GM23248 (cell line): ENCODE results near the gene FOSL2.

ENCODE experiments used
- EZH2 ChIP-seq: fragments of 200-600 bp; sonication (generic); IDR thresholded peaks from 2 replicates; pipeline ENCODE4 v1.6.1; 2018; ENCODE audit warnings: antibody characterized with exemption, mild to moderate bottlenecking; ENCODE audit not compliant: insufficient read depth, poor library complexity, severe bottlenecking
- EZH2phosphoT487 ChIP-seq: fragments of 200-600 bp; sonication (generic); IDR thresholded peaks from 2 replicates; pipeline ENCODE4 v1.6.1; 2018; ENCODE audit warnings: antibody characterized with exemption, moderate library complexity, mild to moderate bottlenecking, low read depth; ENCODE audit not compliant: insufficient read depth

- no peak for TF ChIP-seq EZH2phosphoT487
- TF ChIP-seq EZH2: no peak
Observed at GRCh38 chr2:28447086-28447485, 54.4 kb downstream of the FOSL2 start.
